Muscle layer of colon (tissue), 2 donors: ENCODE data around the gene JAG1.

ENCODE experiments used
- H3K27ac ChIP-seq: one replicate; pipeline ENCODE4 v1.7.0; 2013; ENCODE audit warnings: low read depth, mild to moderate bottlenecking, low read length, moderate library complexity
- H3K27me3 ChIP-seq, 2 donors: one replicate each; pipeline ENCODE4 v1.7.0; 2013; ENCODE audit warnings: low read length in 2 of 2, mild to moderate bottlenecking in 2 of 2; ENCODE audit not compliant: insufficient read depth in 2 of 2, control insufficient read depth in 1 of 2
- H3K36me3 ChIP-seq: one replicate; pipeline ENCODE4 v1.7.0; 2013; ENCODE audit warnings: mild to moderate bottlenecking, low read length; ENCODE audit not compliant: insufficient read depth
- H3K4me1 ChIP-seq: one replicate; pipeline ENCODE4 v1.7.0; 2013; ENCODE audit warnings: mild to moderate bottlenecking, low read length; ENCODE audit not compliant: insufficient read depth
- H3K4me3 ChIP-seq, 2 donors: one replicate each; pipeline ENCODE4 v1.7.0; 2013; ENCODE audit warnings: low read length in 2 of 2, low read depth in 1 of 2, mild to moderate bottlenecking in 1 of 2, moderate library complexity in 1 of 2
- H3K9ac ChIP-seq: one replicate; pipeline ENCODE4 v1.7.0; 2013; ENCODE audit warnings: low read length
- H3K9me3 ChIP-seq: one replicate; pipeline ENCODE4 v1.7.0; 2013; ENCODE audit warnings: mild to moderate bottlenecking, low read length
- donor health status: abdominal sarcoma.
- donor health status: Adenocarcinoma of cecum.

Gene JAG1

GRCh38 chr20:10667077-10667401 is 6.8 kb downstream of the JAG1 start:
- H3K27me3 ChIP-seq, result no peaks in the 10 kb centered on the region
- H3K4me1 ChIP-seq, result peaks cover 78% of the 10 kb centered on the region
- no peak overlapping the region for H3K9ac ChIP-seq
- H3K9me3 ChIP-seq, result no peaks in the 10 kb centered on the region
- H3K36me3 ChIP-seq, result peaks cover 31% of the 10 kb centered on the region
- H3K4me3 ChIP-seq, result no peak overlapping the region
- peak overlapping the region; percentile 22 for H3K27ac ChIP-seq

- H3K4me1 ChIP-seq, result peaks cover 81% of the 10 kb centered on the region
- peaks cover 37% of the 10 kb centered on the region for H3K36me3 ChIP-seq
- peak overlapping the region; percentile 76 for H3K27ac ChIP-seq
- H3K9ac ChIP-seq, result no peak overlapping the region
- H3K9me3 ChIP-seq, result no peaks in the 10 kb centered on the region
- H3K4me3 ChIP-seq, result no peak overlapping the region
- no peaks in the 10 kb centered on the region for H3K27me3 ChIP-seq
Measured at GRCh38 chr20:10666221-10667076, 7.3 kb downstream of the JAG1 start.

DNA sequence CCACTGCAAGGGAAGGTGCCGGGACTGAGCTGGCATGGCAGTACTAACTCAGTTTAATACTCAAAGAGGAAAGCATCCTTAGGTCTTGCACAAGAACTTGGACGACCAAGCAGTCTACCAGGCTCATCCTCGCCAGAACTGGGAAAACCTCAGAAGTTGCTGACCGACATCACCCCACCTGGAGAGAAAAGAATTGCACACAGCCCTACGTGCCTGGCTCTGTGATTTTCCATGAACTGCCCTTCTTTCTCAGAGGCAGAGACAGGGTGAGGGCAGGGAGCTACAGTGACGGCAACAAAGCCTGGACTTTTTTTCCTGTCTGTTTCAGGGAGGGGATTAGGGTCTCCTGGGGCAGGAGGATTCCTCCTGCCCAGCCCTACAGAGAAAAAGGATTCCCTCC is 8.0 kb downstream of the JAG1 start:
- Histone ChIP-seq H3K27me3 (no peaks in the 10 kb centered on the region), H3K4me1 (peaks cover 87% of the 10 kb centered on the region), H3K9ac (no peak overlapping the region), H3K9me3 (no peaks in the 10 kb centered on the region), H3K4me3 (no peak overlapping the region), H3K36me3 (peaks cover 42% of the 10 kb centered on the region), H3K27ac (peak overlapping the region; percentile 76)

DNA sequence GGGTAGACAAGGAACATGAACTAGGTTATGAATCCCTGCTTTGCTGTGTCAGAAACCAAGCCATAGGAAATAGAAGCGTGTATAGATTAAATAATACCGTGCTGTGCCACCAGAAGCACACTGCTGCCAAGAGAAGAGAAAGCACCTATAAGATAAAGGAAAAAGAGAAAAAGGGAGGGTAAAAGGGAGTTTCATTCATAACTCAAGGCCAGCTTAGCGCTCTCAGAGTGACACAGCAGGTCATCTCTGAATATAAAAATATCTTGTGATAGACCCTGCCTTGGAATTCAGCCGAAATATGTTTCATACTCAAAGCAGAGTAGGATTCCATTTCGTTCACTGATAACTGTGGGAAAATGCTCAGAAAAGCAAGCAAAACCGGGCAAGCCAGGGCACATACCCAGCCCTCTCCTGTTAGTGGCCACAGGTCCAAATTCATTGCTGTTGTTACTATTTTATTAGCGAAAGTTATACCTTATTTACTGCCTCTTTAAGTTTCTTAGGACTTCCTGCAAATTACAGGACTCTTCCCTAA is 8.7 kb downstream of the JAG1 start:
- no peak overlapping the region for H3K4me3 ChIP-seq
- H3K9ac ChIP-seq, result peak overlapping the region; percentile 1
- H3K27me3 ChIP-seq, result no peaks in the 10 kb centered on the region
- H3K36me3 ChIP-seq, result peaks cover 46% of the 10 kb centered on the region
- peak overlapping the region; percentile 76 for H3K27ac ChIP-seq
- no peaks in the 10 kb centered on the region for H3K9me3 ChIP-seq
- peaks cover 87% of the 10 kb centered on the region for H3K4me1 ChIP-seq

- Histone ChIP-seq H3K4me3 (no peak overlapping the region), H3K36me3 (peaks cover 50% of the 10 kb centered on the region), H3K27ac (peak overlapping the region; percentile 14), H3K27me3 (no peaks in the 10 kb centered on the region), H3K9ac (no peak overlapping the region), H3K9me3 (no peaks in the 10 kb centered on the region), H3K4me1 (peaks cover 87% of the 10 kb centered on the region)
Measured at GRCh38 chr20:10663756-10664155, 10.0 kb downstream of the JAG1 start.

- Histone ChIP-seq H3K9me3 (no peaks in the 10 kb centered on the region), H3K27ac (peak overlapping the region; percentile 14), H3K4me3 (no peak overlapping the region), H3K4me1 (peaks cover 88% of the 10 kb centered on the region), H3K27me3 (no peaks in the 10 kb centered on the region), H3K36me3 (peaks cover 59% of the 10 kb centered on the region), H3K9ac (no peak overlapping the region)
Measured at GRCh38 chr20:10662661-10663458, 10.9 kb downstream of the JAG1 start.

GRCh38 chr20:10662151-10662550 is 11.6 kb downstream of the JAG1 start:
- Histone ChIP-seq H3K27me3 (no peaks in the 10 kb centered on the region), H3K9ac (no peak overlapping the region), H3K4me3 (no peak overlapping the region), H3K9me3 (no peaks in the 10 kb centered on the region), H3K4me1 (peaks cover 88% of the 10 kb centered on the region), H3K27ac (no peak overlapping the region), H3K36me3 (peaks cover 59% of the 10 kb centered on the region)

DNA sequence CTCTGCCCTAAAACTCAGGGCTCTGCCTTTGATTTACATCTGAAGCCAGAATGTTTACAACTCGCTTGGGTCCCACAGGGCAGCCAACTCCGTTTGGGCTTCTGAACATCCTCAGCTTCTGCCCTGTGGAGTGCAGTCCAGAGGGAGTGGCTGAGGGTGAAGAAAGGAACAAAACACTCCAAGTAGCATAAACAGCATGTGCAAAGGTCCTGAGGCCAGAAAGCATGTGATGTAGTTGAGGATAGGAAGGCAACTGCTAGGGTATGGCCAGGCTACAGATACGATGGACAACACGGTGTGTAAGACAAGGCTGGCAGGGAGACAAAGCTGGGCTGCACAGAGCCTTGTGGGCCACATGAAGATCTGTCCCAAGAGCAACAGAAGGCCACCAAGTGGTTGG is 12.5 kb downstream of the JAG1 start:
- H3K36me3 ChIP-seq, result peaks cover 56% of the 10 kb centered on the region
- no peaks in the 10 kb centered on the region for H3K27me3 ChIP-seq
- H3K9ac ChIP-seq, result no peak overlapping the region
- H3K4me1 ChIP-seq, result peaks cover 88% of the 10 kb centered on the region
- no peak overlapping the region for H3K4me3 ChIP-seq
- no peaks in the 10 kb centered on the region for H3K9me3 ChIP-seq
- H3K27ac ChIP-seq, result peak overlapping the region; percentile 70

DNA sequence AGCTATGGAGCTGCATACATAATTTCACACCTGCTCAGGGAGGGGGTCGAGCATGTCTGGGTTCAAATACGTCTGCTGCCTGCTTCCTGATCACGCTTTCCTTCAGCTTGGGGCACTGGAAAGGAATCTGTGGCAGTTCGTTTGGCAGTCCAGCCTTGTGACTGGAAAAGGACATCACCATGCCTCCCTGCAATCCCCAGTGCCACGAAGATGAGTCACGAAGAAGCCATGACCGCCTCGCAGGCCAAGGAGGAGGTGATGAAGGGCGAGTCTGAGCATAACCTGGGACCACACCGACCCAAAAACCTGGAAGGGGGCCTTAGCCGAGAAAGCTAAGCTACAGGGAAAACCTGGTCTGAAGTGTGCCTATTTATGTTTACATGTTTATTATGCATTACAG is 13.1 kb downstream of the JAG1 start:
- H3K27me3 ChIP-seq, result no peaks in the 10 kb centered on the region
- peaks cover 58% of the 10 kb centered on the region for H3K36me3 ChIP-seq
- H3K4me3 ChIP-seq, result no peak overlapping the region
- peak overlapping the region; percentile 70 for H3K27ac ChIP-seq
- H3K4me1 ChIP-seq, result peaks cover 88% of the 10 kb centered on the region
- no peaks in the 10 kb centered on the region for H3K9me3 ChIP-seq
- H3K9ac ChIP-seq, result peak overlapping the region; percentile 11

DNA sequence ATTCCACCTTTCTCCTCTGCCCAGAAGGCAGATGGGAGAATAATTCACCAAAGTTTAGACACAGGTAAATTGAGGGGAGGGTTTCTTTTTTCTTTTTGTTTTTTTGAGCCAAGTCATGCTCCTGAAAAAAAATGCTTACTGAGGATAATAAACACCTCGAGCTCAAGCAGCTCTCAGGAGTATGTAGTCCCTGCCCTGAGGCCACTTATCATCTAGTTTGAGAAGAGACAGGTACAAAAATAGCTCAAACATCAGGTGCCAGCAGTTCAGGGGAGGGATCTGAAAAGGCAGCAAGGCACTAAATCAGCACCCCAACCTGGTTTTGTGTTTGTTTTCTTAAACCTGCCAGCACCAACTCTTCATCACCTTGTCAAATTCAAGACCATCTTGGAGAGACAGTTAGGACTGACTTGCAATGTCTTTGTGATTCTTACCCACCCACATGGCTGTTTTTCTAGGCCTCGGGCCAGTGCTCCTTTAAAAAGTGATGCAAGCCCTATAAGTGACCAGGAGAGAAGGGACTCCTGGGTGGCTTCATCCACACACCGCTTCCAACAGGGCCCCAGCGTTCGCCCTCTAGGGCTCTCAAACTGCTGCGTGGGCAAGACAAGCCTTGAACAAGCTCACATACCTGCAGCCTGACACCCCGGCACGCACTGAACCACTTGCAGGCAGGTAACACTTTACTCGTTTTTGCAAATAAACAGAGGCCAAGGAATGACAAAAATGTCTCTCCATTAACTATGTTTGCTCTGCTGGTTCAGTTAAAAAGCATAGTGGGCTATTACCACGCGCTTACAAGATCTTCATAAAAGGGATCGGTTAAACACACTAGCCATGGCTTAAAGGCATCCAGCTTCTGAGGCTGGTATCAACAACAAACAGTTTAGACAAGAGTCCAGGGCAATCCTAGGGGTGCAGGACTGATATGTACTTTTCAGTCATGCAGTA is 13.9 kb downstream of the JAG1 start:
- peak overlapping the region; percentile 70 for H3K27ac ChIP-seq

More for the DNA sequence above, 13.9 kb downstream of the JAG1 start:
- peaks cover 88% of the 10 kb centered on the region for H3K4me1 ChIP-seq
- H3K9me3 ChIP-seq, result no peaks in the 10 kb centered on the region
- no peaks in the 10 kb centered on the region for H3K27me3 ChIP-seq
- H3K4me3 ChIP-seq, result no peak overlapping the region
- H3K36me3 ChIP-seq, result peaks cover 66% of the 10 kb centered on the region
- H3K9ac ChIP-seq, result peak overlapping the region; percentile 11
